GM21723 (cell line): ENCODE results near the gene CCL8.

Source experiments
- ATAC-seq: cut with Tn5 transposase; IDR thresholded peaks from one replicate; pipeline ENCODE4 v1.9.1; 2021; ENCODE audit warnings: mild to moderate bottlenecking, moderate library complexity; ENCODE audit not compliant: unreplicated experiment

The CCL8 gene

GRCh38 chr17:34366529-34367107, 47.4 kb downstream of the CCL8 start:
- no peak for ATAC-seq

GRCh38 chr17:34367486-34368195, 48.4 kb downstream of the CCL8 start:
- ATAC-seq = no peak

DNA sequence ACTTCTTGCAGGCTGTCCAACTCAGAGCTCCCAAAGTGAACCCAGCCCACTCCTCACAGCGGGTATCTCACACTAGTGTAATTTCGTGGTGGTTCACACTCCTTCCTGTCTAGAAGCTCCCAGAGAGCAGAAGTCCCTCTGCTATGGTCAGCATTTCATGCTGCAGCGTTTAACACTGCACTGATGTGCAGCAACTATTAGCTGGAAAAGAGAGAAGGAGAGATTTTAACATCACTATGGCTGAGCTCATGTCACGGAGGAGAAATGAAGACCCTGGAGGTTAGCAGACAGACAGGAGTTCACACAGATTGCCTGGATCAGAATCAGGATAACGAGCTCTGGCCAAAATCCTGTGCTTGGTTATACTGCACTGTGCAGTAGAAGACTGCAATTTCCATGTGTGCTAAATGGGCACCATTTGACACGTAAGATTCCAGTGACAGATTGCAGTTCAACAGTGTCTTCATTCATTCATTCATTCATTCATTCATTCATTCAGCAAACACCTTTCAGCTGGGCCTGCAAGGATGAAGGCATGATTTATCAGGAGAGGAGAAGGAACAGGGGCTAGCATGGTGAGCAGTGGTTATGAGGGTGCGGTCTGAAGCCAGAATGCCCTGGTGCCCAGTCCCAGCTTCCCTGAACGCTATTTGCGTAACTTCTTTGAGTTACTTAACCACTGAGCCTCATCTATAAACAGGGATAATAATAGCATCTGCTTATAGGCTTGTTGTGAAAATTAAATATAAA, 49.1 kb downstream of the CCL8 start:
- ATAC-seq = no peak

- ATAC-seq = no peak
Measured at GRCh38 chr17:34368946-34369500, 49.8 kb downstream of the CCL8 start.

DNA sequence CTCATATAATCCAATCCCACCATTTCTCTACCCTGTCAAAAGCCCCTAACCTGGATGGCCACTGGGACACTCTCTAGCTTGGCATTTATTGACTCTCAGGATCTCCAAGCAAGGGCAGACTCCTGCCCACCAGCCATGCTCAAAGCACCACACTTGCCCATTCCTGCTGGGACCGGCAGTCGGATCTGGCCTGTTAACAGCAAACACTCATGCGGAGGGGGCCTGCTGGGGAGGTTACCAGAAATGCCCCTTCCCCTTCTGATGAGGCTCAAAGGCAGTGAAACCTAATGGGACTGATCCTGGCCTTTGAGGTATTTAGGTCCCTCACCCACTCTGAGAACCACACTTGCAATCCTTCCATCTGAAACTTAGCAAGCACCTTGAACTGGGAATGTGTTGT, 50.3 kb downstream of the CCL8 start:
- no peak for ATAC-seq

DNA sequence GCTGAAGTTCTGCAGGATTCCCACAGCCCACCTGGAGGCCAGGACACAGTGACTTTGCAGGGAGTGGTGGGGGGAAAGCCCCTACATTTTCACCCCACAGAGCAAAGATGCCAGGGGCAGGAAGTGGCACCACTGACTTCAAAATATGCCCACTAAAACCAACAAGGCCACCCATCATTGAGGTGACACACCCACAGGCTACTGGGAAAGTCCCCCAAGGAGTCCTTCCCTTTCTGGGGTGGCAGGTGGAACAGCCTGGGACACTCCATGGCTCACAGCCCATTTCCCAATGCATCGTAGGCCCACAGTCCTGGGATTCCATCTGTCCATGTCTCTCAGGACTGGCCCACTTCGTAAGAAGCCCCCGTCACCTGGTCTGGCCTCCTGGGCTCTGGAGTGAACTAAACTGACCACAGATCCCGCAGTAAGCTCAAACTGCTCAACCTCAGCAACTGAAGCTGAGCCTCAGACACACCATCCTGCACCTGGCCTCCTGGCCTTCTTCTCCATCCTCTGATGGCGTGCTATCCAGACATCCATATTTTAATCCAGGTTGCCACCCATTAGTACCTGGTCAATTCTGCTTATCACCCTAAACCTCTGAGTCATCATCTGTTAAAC, 51.3 kb downstream of the CCL8 start:
- no peak for ATAC-seq

DNA sequence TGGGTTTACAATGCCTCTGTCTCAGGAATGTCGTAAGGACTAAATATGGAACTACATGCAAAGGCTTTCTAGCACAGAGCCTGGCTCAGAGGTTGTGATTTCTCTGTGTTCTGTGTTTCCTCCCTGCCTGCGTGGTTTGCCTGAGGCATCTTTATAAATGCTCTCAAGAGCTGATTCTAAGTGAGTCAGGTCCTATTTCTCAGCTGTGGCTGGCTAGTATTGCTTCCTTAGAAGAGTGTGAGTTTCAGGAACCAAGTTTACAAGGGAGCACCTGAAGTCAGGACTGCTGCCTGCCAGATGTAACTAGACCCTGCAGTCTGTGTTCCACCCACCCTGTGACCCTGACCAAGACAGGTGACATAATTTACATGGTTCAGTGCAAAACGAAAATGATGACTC, 51.8 kb downstream of the CCL8 start:
- no peak for ATAC-seq
